Stimulated activated CD4-positive, alpha-beta T cell treated with anti-CD3 and anti-CD28 coated beads, TNF-alpha, amount 100 ng/mL, for 48 hours (primary cell): Measurements from ENCODE around the gene DUSP9.

Experiments
- DNase-seq, 3 donors: peaks; one replicate each; pipeline ENCODE4 v3.0.0-alpha.2; 2020; ENCODE audit warnings: low read depth in 3 of 3

The DUSP9 gene

GRCh38 chrX:153637121-153638040, 9.6 kb upstream of the DUSP9 start:
- DNase-seq = no peak

- DNase-seq = no peak
Measured at GRCh38 chrX:153638041-153638371, 9.0 kb upstream of the DUSP9 start.

DNA sequence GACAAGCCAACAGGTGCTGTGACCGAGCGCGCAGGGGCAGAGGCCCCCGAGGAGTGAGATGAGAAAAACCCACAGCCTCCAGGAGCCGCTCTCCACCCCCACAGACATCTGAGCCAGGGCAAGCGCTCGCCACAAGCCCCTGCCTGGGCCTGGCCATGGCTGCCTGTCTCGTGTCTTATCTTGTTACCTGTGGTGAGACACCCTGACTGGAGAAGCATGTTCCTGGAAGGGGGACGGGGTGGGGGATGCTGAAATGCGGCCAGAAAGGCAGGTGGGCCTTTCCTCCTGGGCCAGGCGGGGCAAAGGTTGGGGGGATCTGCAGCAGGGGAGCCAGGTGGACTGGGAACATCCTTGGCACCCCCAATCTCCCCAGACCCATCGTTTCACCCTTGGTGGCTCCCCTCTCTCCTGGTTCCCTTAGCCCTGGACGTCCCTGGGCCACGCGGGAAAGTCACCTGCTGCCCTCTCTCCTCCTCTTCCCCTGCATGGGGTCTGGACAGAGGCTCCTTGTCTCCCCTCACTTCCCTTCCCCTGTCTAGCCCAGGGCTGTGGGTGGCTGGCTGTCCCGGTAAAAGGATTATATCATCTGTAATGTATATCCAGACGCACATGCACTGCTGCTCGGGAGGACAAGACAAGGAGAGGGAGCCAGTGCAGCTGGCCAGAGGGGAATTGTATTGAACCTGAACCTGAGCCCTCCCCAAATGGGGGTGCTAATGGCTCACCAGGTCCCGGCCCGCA, 8.4 kb upstream of the DUSP9 start:
- DNase-seq = no peak

DNA sequence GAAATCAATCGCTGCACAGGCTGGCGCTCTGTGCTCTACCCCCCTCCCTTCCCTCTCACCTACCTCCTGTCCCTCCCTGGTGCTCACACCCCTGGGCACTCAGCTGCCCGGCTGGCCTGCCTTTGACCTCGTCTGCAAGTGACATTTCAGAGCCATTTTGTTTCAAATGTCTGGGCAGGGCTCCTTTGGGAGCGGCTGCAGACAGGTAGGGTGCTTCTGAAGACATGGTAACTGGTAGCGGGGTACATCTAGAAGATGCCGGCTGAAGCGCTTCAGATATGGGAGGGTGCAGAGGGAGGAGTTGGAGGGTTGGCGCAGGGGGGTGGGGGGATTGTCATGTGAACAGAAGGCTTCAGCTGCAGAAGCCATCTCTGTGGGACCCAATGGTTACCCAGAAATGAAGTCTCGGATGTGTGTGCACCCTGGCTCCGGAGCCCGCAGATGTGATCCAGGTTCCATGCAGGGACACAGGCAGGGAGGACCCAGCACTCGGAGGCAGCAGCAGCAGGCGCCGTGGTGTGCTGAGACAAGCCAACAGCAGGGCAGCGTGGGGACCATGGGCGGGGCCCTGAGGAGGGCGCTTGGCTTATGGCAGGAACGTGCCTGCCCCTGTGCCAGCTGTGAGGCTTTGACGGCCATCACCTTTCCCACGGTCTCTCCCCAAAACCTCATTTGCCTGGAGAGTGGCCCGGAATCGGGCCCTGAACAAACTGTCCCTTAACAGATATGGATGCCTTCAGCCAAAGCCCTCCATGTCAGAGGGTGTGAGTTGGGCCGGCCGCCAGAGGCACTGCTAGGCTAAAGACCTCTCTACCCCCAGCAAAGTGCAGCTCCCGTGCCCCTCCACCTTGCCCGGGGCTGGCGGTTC, 7.6 kb upstream of the DUSP9 start:
- DNase-seq = no peak

- no peak for DNase-seq
Measured at GRCh38 chrX:153640045-153640686, 6.8 kb upstream of the DUSP9 start.

- no peak for DNase-seq
Measured at GRCh38 chrX:153640736-153641575, 6.0 kb upstream of the DUSP9 start.

DNA sequence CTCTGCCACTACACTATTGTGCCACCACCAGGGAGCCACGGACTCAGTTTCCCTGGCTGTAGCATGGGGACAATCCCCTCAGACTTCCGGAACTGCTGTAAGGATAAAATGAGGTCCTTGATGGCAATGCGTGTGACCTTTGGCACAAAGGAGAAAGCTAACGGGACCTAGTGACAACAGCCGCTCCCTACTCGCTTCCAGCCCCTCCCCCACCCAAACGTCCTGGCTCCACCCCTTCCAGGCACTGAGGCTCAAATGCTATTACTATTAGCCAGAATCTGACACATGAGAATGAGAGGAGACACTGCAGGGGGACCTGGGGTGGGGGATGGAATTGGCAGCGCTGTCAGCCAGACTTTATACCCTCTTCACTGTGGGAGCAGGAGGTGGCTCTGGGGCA, 5.4 kb upstream of the DUSP9 start:
- DNase-seq = no peak

DNA sequence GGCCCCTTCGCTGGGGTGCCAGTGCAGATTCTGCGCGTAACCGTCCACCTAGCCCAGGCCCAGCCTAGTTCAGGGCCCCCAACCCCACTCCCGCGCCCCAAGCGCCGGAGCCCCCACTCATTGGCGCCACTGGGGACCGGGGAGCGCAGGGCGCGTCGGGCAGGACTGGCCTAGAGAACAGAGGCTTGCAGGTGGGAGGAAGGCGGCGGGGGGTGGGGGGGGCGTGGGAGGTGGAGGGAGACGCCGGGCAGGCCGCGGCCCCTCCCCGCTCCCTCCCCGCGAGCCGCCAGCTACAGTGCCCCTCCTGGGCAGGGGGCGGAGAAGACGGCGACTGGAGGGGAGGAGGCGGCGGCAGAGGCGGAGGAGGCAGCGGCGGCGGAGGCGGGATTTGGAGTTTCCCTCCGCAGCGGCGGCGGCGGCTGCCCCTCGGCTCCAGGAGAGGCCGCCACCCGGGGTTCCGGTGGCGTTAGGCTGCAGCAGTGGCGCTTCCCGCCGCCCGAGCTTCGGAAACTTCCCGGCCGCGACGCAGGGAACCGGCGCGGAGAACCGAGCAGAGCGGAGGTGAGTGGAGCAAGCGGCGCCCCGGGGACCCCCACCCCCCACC, 4.8 kb upstream of the DUSP9 start:
- no peak for DNase-seq

DNA sequence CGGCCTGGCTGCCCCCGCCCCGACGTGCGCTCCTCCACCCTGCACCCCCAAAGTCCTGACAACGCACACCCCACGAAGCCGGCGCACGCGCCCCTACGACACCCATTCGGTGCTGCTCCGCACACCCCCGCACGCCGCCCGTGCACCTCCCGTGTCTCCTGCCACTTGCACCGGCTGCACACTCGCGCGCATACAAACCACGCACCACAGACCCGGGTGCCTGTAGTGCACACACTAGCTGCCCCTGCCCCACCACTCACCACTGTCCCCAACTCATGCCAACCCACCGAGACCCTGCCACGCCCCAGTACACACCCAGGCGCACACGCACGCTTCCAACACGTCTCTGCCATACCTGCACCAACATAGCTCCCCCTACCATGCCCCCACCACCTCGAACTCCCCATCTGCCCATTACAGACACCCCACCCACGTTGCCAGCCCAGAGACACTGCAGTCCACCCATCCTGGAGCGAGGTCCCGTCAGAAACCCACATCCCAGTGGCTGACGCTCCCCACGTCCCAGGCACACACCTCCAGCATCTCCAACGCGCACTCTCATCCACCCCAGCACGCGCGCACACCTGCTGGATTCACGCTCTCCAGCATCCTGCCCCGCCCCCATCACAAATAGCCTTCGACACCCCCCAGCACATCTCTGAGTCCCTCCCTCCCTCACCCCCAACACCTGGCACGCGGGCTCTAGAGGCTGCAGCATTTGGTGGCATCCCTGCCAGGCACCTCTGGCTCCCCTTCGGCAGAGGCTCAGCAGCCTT, 4.2 kb upstream of the DUSP9 start:
- no peak for DNase-seq

- no peak for DNase-seq
Measured at GRCh38 chrX:153643431-153644351, 3.3 kb upstream of the DUSP9 start.

DNA sequence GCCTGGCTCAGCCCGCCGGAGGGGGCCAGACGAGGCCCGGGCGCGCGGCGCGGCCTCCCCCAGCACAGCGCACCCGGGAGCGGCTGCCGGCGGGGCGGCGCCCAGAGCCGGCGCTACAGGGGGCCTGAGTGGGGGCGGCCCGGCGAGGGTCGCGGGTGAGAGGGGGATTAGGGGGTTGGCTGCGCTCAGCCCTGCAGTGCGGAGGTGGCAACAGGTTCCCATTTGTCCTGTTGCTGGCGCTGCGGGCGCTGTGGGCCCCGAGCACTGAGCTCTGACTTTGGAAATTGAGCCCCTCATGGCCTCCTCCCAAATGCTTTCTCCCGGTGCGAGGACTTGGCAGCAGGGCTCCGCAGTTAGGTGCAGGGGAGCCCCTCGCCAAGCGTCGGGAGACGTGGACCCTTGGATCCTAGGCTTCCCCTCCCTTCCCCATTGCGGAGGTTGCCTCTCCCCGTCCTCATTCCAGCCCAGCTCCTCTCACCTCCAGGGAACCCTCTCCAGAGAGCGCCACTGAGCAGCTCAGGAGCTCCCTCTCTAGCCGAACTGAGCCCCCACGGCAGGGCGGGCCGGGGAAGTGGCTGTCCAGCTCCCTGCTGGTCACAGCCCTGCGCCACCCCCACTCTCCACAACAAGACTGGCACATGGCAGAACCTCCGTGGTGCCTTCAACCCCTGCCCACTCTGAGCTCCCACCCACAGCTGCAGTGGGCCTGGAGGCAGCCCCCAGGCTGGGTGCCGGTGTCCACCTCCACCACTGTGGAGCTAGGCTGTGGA, 2.5 kb upstream of the DUSP9 start:
- DNase-seq = no peak

- no peak for DNase-seq
Measured at GRCh38 chrX:153645151-153645550, 1.9 kb upstream of the DUSP9 start.

DNA sequence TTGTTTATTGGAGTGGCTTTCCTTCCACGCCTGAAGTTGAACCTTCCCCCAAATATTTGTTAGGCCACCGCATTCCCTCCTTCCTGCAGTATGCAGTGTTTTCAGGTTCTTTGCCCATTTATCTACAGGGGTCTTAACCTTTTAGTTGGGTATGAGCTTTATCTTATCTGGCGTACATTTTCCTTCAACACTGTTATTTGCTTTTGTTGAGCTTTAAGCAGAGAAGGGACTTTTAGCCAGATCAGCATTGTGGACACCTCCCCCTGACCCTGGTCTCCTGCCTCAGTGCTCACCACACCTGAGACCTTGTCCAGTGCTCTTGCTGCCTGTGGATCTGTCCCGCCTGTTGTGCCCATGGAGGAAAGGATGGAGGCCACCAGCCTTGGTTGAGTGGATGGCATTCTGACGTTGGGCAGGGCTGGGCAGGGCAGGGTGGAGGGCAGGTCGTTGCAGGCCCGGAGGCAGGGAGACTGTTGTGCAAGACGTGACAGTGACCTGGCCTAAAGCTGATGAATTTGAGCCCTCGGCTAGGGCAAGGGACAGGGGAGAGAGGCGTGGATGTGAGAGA, 998 bp upstream of the DUSP9 start:
- DNase-seq = no peak

DNA sequence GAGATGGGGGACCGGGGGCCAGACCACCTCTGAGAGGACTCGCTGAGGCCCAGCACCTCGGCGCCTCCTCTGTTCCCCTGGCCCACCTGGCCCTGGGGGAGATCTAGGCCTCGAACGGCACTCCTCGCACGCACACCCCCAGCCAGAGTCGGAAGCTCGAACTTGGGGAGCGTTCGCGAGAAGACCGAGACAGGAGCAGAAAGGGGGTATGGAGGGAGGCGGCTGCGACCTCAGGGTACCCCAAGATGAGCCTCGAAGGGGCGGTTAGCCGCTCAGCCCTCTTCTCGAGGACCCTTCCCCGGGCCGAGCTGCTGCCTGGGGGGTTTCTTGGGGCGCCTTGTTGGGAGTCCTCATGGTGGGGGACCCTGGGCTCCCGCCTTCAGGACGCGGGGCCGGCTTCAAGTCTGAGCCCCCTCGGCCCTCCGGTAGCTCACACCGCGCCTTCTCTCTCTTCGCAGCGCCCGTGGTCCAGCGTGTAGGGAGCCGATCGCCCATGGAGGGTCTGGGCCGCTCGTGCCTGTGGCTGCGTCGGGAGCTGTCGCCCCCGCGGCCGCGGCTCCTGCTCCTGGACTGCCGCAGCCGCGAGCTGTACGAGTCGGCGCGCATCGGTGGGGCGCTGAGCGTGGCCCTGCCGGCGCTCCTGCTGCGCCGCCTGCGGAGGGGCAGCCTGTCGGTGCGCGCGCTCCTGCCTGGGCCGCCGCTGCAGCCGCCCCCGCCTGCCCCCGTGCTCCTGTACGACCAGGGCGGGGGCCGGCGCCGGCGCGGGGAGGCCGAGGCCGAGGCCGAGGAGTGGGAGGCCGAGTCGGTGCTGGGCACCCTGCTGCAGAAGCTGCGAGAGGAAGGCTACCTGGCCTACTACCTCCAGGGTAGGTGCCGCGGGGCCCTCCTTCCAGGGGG, 706 bp downstream of the DUSP9 start:
- DNase-seq = no peak

GRCh38 chrX:153648358-153649177, 1.6 kb downstream of the DUSP9 start:
- DNase-seq = no peak
